ENCODE measurements around the gene TSACC. TPM values are rescaled to one million over a fixed set of nuclear protein-coding genes. Genes with fewer than 3 reads are reported as not detected.

Gene TSACC
- total and polyA plus RNA-seq, 4 donors = 0.28 to 2.7 (median 0.60) TPM; not detected in 1

DNA sequence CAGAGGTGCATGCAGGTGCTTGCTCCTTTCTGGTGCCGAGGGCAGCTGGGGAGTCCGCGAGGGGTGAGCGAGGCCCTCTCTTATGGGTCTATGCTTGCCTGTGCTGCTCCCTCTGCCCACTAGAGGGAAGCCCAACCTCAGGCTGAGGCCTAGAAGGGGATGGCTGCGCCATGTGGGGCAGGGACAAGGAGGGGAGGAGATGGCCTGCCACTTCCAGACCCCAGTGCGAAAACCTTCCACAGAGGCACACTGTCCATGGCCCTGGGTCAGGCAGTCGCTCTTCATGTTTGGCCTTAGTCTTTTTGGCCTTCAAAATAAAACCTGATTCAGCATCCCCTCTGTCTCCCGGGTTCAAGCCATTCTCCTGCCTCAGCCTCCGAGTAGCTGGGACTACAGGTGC, 44.7 kb downstream of the TSACC start:
- peak; percentile 47 for DNase-seq (ENCODE audit: low spot score)
- Histone ChIP-seq H3K9ac (ENCODE audit: low read depth in 1 of 2, low read length in 2 of 2) (no peak overlapping the region), H3K4me3 (ENCODE audit: low read depth in 1 of 3, low read length in 3 of 3) (no peak overlapping the region), H3K27me3 (ENCODE audit: control insufficient read depth in 4 of 4, insufficient read depth in 4 of 4, low read length in 3 of 4) (no peaks in the 10 kb centered on the region), H3K36me3 (ENCODE audit: control insufficient read depth in 4 of 4, insufficient read depth in 3 of 4, low read depth in 1 of 4, low read length in 3 of 4) (no peaks in the 10 kb centered on the region), H3K4me1 (ENCODE audit: control insufficient read depth in 4 of 4, insufficient read depth in 4 of 4, low read length in 3 of 4) (no peaks in the 10 kb centered on the region), H3K9me3 (ENCODE audit: control insufficient read depth in 4 of 4, low read length in 3 of 4) (no peaks in the 10 kb centered on the region), H3K27ac (ENCODE audit: low read depth in 1 of 2, low read length in 2 of 2) (no peak overlapping the region)
- 61% methylated on average over 9 of the region's 9 CpGs for WGBS
- TF ChIP-seq, protein P1, sequence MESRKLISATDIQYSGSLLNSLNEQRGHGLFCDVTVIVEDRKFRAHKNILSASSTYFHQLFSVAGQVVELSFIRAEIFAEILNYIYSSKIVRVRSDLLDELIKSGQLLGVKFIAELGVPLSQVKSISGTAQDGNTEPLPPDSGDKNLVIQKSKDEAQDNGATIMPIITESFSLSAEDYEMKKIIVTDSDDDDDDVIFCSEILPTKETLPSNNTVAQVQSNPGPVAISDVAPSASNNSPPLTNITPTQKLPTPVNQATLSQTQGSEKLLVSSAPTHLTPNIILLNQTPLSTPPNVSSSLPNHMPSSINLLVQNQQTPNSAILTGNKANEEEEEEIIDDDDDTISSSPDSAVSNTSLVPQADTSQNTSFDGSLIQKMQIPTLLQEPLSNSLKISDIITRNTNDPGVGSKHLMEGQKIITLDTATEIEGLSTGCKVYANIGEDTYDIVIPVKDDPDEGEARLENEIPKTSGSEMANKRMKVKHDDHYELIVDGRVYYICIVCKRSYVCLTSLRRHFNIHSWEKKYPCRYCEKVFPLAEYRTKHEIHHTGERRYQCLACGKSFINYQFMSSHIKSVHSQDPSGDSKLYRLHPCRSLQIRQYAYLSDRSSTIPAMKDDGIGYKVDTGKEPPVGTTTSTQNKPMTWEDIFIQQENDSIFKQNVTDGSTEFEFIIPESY (IDR thresholded peaks at IDR 0.05) = no peak
- TF ChIP-seq SP1 (IDR thresholded peaks at IDR 0.05) (no peak), GABPA (IDR thresholded peaks at IDR 0.05 in 1 of 2, conservative IDR thresholded peaks at IDR 0.05 in 1 of 2) (no peak), HNF4A (conservative IDR thresholded peaks at IDR 0.05) (no peak), TAF1 (conservative IDR thresholded peaks at IDR 0.05) (no peak), JUND (IDR thresholded peaks at IDR 0.05) (no peak), FOXA2 (IDR thresholded peaks at IDR 0.05) (no peak), HNF4G (IDR thresholded peaks at IDR 0.05) (no peak), RAD21 (IDR thresholded peaks at IDR 0.05) (peak; percentile 82 to 91), FOXA1 (IDR thresholded peaks at IDR 0.05) (no peak), NR2F2 (IDR thresholded peaks at IDR 0.05) (no peak)
- TF ChIP-seq, protein P2, sequence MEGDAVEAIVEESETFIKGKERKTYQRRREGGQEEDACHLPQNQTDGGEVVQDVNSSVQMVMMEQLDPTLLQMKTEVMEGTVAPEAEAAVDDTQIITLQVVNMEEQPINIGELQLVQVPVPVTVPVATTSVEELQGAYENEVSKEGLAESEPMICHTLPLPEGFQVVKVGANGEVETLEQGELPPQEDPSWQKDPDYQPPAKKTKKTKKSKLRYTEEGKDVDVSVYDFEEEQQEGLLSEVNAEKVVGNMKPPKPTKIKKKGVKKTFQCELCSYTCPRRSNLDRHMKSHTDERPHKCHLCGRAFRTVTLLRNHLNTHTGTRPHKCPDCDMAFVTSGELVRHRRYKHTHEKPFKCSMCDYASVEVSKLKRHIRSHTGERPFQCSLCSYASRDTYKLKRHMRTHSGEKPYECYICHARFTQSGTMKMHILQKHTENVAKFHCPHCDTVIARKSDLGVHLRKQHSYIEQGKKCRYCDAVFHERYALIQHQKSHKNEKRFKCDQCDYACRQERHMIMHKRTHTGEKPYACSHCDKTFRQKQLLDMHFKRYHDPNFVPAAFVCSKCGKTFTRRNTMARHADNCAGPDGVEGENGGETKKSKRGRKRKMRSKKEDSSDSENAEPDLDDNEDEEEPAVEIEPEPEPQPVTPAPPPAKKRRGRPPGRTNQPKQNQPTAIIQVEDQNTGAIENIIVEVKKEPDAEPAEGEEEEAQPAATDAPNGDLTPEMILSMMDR (IDR thresholded peaks at IDR 0.05; ENCODE audit: low read depth, low read length, missing input control) = peak; percentile 82
- TF ChIP-seq, protein P3, sequence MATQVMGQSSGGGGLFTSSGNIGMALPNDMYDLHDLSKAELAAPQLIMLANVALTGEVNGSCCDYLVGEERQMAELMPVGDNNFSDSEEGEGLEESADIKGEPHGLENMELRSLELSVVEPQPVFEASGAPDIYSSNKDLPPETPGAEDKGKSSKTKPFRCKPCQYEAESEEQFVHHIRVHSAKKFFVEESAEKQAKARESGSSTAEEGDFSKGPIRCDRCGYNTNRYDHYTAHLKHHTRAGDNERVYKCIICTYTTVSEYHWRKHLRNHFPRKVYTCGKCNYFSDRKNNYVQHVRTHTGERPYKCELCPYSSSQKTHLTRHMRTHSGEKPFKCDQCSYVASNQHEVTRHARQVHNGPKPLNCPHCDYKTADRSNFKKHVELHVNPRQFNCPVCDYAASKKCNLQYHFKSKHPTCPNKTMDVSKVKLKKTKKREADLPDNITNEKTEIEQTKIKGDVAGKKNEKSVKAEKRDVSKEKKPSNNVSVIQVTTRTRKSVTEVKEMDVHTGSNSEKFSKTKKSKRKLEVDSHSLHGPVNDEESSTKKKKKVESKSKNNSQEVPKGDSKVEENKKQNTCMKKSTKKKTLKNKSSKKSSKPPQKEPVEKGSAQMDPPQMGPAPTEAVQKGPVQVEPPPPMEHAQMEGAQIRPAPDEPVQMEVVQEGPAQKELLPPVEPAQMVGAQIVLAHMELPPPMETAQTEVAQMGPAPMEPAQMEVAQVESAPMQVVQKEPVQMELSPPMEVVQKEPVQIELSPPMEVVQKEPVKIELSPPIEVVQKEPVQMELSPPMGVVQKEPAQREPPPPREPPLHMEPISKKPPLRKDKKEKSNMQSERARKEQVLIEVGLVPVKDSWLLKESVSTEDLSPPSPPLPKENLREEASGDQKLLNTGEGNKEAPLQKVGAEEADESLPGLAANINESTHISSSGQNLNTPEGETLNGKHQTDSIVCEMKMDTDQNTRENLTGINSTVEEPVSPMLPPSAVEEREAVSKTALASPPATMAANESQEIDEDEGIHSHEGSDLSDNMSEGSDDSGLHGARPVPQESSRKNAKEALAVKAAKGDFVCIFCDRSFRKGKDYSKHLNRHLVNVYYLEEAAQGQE (IDR thresholded peaks at IDR 0.05) = no peak
- TF ChIP-seq, protein P4, sequence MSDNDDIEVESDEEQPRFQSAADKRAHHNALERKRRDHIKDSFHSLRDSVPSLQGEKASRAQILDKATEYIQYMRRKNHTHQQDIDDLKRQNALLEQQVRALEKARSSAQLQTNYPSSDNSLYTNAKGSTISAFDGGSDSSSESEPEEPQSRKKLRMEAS (IDR thresholded peaks at IDR 0.05) = no peak

DNA sequence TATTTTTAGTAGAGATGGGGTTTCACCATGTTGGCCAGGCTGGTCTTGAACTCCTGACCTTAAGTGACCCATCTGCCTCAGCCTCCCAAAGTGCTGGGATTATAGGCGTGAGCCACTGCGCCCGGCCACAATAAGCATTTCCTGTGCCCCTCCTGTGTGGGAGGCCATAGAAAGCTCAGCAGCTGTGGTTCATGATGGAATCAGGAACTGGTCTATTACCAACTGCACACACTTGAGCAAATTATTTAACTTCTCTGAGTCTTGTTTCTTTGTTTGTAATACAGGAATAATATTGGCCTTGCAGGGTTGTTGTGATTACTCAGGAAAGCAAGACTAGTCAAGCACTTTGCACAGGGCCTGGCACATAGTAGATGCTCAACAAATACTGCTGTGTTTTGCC, 45.7 kb downstream of the TSACC start:
- no peak overlapping the region for H3K27ac ChIP-seq (ENCODE audit: low read depth in 1 of 2, low read length in 2 of 2)
- no peak for TF ChIP-seq RXRA (IDR thresholded peaks at IDR 0.05)
- WGBS = 82% methylated on average over 3 of the region's 3 CpGs

More for the DNA sequence above, 45.7 kb downstream of the TSACC start:
- no peak overlapping the region for H3K9ac ChIP-seq (ENCODE audit: low read depth in 1 of 2, low read length in 2 of 2)
- H3K4me3 ChIP-seq (ENCODE audit: low read depth in 1 of 3, low read length in 3 of 3) = no peak overlapping the region
- H3K4me1 ChIP-seq (ENCODE audit: control insufficient read depth in 4 of 4, insufficient read depth in 4 of 4, low read length in 3 of 4) = peaks cover 0 to 2% (median 0%) of the 10 kb centered on the region in 4 donors
- no peaks in the 10 kb centered on the region for H3K36me3 ChIP-seq (ENCODE audit: control insufficient read depth in 4 of 4, insufficient read depth in 3 of 4, low read depth in 1 of 4, low read length in 3 of 4)
- H3K27me3 ChIP-seq (ENCODE audit: control insufficient read depth in 4 of 4, insufficient read depth in 4 of 4, low read length in 3 of 4) = no peaks in the 10 kb centered on the region
- no peak for DNase-seq (ENCODE audit: low spot score)
- H3K9me3 ChIP-seq (ENCODE audit: control insufficient read depth in 4 of 4, low read length in 3 of 4) = no peaks in the 10 kb centered on the region
